ENCODE measurements around the gene PREP. TPM values are rescaled to one million over a fixed set of nuclear protein-coding genes. Genes with fewer than 3 reads are reported as not detected.

PREP gene
- total RNA-seq, 4 donors from 2014 or later: 34.6 to 71.8 (median 51.8) TPM

- in situ Hi-C loops (cut with MboI; ENCODE audit: low sequenced_read_pairs in 4 of 4): no loop called here
Measured at GRCh38 chr6:105336986-105337385, 65.9 kb downstream of the PREP start.

GRCh38 chr6:105332576-105332975, 70.3 kb downstream of the PREP start:
- no peak for TF ChIP-seq POLR2A (IDR thresholded peaks at IDR 0.05)
- TF ChIP-seq CTCF (IDR thresholded peaks at IDR 0.05 in 4 of 5, conservative IDR thresholded peaks at IDR 0.05 in 1 of 5): no peak
- in situ Hi-C loops (cut with MboI; ENCODE audit: low sequenced_read_pairs in 4 of 4): no loop called here
- no peak for ATAC-seq
- Histone ChIP-seq H3K36me3 (peaks cover 0 to 27% of the 10 kb centered on the region in 2 donors), H3K27me3 (no peaks in the 10 kb centered on the region), H3K9me3 (no peaks in the 10 kb centered on the region), H3K27ac (peak overlapping the region in 3 of 4 donors; percentile 91 to 98 (median 97)), H3K4me1 (peaks cover 20 to 56% of the 10 kb centered on the region in 2 donors), H3K4me3 (no peak overlapping the region)
- intact Hi-C loops (cut with DNase I; ENCODE audit: low total_unique reads): no loop called here
- DNase-seq: no peak

More at GRCh38 chr6:105336986-105337385, 65.9 kb downstream of the PREP start:
- Histone ChIP-seq H3K4me1 (peaks cover 20 to 31% of the 10 kb centered on the region in 2 donors), H3K4me3 (no peak overlapping the region), H3K27me3 (no peaks in the 10 kb centered on the region), H3K36me3 (peaks cover 0 to 16% of the 10 kb centered on the region in 2 donors), H3K9me3 (no peaks in the 10 kb centered on the region), H3K27ac (no peak overlapping the region)
- TF ChIP-seq CTCF (IDR thresholded peaks at IDR 0.05 in 4 of 5, conservative IDR thresholded peaks at IDR 0.05 in 1 of 5) (no peak), POLR2A (IDR thresholded peaks at IDR 0.05) (no peak)
- ATAC-seq (peak in 1 of 2 donors; percentile 36), DNase-seq (no peak)
- intact Hi-C loops (cut with DNase I; ENCODE audit: low total_unique reads): no loop called here

DNA sequence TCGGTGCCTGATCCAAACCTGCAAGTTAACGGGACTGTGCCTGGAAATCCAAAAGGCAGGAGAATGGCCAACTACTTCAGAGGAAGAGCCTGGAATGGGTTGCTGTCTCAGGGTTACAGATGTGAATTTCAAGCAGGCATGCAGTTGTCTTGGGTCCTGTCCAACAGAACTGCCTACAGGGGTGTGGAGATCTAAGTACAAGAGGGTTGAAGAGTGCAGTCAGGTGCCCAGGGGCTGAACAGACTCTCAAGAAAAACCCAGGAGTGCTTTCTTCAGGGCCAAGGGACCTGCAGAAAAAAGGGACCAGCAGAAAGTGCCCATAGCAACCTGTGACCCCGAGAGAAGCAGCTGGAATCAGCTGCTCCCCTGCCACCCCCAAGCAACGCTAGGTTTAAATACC, 71.0 kb downstream of the PREP start:
- no peak for TF ChIP-seq CTCF (IDR thresholded peaks at IDR 0.05 in 4 of 5, conservative IDR thresholded peaks at IDR 0.05 in 1 of 5)
- TF ChIP-seq POLR2A (IDR thresholded peaks at IDR 0.05): no peak
- in situ Hi-C loops (cut with MboI; ENCODE audit: low sequenced_read_pairs in 4 of 4) (no loop called here), intact Hi-C loops (cut with DNase I; ENCODE audit: low total_unique reads) (no loop called here)
- Histone ChIP-seq H3K4me3 (no peak overlapping the region), H3K27ac (peak overlapping the region; percentile 4 to 98 (median 94)), H3K36me3 (peaks cover 0 to 27% of the 10 kb centered on the region in 2 donors), H3K4me1 (peaks cover 20 to 60% of the 10 kb centered on the region in 2 donors), H3K27me3 (no peaks in the 10 kb centered on the region), H3K9me3 (no peaks in the 10 kb centered on the region)
- DNase-seq (no peak), ATAC-seq (no peak)

DNA sequence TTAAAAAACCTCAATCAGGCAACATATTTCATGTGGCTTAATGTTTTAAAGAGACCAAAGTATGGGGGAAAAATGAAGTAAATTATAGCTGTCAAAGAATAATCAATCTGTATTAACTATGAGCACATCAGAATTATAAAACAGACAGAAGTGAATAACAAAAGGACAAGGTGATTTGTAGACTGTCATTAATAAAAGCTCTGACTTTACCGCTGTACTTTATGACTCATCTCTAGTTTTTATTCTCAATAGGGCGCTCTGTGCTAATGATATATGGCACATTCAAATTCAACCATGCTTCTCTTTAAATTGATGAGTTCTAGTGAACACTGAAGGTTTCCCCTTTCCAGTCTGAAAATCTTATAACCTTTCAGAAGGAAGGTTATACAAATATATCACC, 72.0 kb downstream of the PREP start:
- Histone ChIP-seq H3K36me3 (peaks cover 0 to 27% of the 10 kb centered on the region in 2 donors), H3K4me1 (peaks cover 26 to 65% of the 10 kb centered on the region in 2 donors), H3K9me3 (no peaks in the 10 kb centered on the region), H3K4me3 (no peak overlapping the region), H3K27me3 (no peaks in the 10 kb centered on the region), H3K27ac (peak overlapping the region; percentile 32 to 98 (median 94))
- ATAC-seq (no peak), DNase-seq (no peak)
- in situ Hi-C loops (cut with MboI; ENCODE audit: low sequenced_read_pairs in 4 of 4): no loop called here
- TF ChIP-seq POLR2A (IDR thresholded peaks at IDR 0.05): no peak
- TF ChIP-seq CTCF (IDR thresholded peaks at IDR 0.05 in 4 of 5, conservative IDR thresholded peaks at IDR 0.05 in 1 of 5): no peak
- intact Hi-C loops (cut with DNase I; ENCODE audit: low total_unique reads): no loop called here

- Histone ChIP-seq H3K36me3 (peaks cover 0 to 27% of the 10 kb centered on the region in 2 donors), H3K4me3 (no peak overlapping the region), H3K27ac (peak overlapping the region; percentile 21 to 98 (median 94)), H3K4me1 (peaks cover 32 to 71% of the 10 kb centered on the region in 2 donors), H3K27me3 (no peaks in the 10 kb centered on the region), H3K9me3 (no peaks in the 10 kb centered on the region)
- ATAC-seq (no peak), DNase-seq (no peak)
- intact Hi-C loops (cut with DNase I; ENCODE audit: low total_unique reads) (no loop called here), in situ Hi-C loops (cut with MboI; ENCODE audit: low sequenced_read_pairs in 4 of 4) (no loop called here)
- TF ChIP-seq CTCF (IDR thresholded peaks at IDR 0.05 in 4 of 5, conservative IDR thresholded peaks at IDR 0.05 in 1 of 5): no peak
- no peak for TF ChIP-seq POLR2A (IDR thresholded peaks at IDR 0.05)
Measured at GRCh38 chr6:105330364-105330763, 72.5 kb downstream of the PREP start.
